ENCODE results near the gene PTPN14.

- no peak for TF ChIP-seq EP300 (IDR thresholded peaks at IDR 0.05; ENCODE audit: borderline replicate concordance in 1 of 2, low read depth in 2 of 2, low read length in 2 of 2)
- TF ChIP-seq ZNF274 (IDR thresholded peaks at IDR 0.05; ENCODE audit: borderline replicate concordance, extremely low read depth, low read length), result no peak
These were observed 12.5 kb upstream of the PTPN14 start for GRCh38 chr1:214563881-214564280.
